ENCODE results near the gene B3GALT5. TPM values are rescaled to one million over a fixed set of nuclear protein-coding genes. Genes with fewer than 3 reads are reported as not detected.

B3GALT5 gene
- total RNA-seq, 3 donors from 2014 or later: 2.3 to 2.9 TPM; not detected in 1

DNA sequence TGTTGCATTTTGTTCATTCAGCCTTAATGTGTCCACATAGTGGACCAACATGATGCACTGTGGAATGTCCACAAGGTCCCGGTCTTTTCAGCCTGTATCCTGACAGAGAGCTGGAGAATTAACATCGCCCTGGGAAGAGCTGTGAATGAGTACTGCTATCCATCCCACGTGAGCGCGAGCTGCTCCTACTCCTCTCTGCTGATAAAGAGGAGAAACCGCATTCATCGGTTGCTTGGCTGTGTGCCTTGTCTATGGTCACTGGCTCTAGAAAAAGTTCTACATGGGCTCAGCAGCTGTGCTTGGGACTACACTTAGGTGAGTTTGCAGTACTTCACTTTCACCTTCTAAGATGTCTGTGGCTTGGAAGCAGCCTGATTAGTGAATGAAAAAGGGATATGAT lies 101.2 kb downstream of the B3GALT5 start:
- no peaks in the 10 kb centered on the region for H3K36me3 ChIP-seq
- no peak overlapping the region for H3K4me3 ChIP-seq
- DNase-seq (ENCODE audit: low spot score in 2 of 2): no peak
- no peaks in the 10 kb centered on the region for H3K4me1 ChIP-seq
- no peaks in the 10 kb centered on the region for H3K9me3 ChIP-seq
- no peak overlapping the region for H3K27ac ChIP-seq
- H3K27me3 ChIP-seq: peaks cover 0 to 7% of the 10 kb centered on the region in 2 donors
- intact Hi-C loops (cut with DNase I; ENCODE audit: low total_unique reads): loop anchor here (10.0 kb wide), 1 partner anchor 189 kb away; no protein-coding TSS in a partner anchor
- TF ChIP-seq, protein P1, sequence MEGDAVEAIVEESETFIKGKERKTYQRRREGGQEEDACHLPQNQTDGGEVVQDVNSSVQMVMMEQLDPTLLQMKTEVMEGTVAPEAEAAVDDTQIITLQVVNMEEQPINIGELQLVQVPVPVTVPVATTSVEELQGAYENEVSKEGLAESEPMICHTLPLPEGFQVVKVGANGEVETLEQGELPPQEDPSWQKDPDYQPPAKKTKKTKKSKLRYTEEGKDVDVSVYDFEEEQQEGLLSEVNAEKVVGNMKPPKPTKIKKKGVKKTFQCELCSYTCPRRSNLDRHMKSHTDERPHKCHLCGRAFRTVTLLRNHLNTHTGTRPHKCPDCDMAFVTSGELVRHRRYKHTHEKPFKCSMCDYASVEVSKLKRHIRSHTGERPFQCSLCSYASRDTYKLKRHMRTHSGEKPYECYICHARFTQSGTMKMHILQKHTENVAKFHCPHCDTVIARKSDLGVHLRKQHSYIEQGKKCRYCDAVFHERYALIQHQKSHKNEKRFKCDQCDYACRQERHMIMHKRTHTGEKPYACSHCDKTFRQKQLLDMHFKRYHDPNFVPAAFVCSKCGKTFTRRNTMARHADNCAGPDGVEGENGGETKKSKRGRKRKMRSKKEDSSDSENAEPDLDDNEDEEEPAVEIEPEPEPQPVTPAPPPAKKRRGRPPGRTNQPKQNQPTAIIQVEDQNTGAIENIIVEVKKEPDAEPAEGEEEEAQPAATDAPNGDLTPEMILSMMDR (IDR thresholded peaks at IDR 0.05): no peak
- TF ChIP-seq POLR2A (IDR thresholded peaks at IDR 0.05): no peak
- TF ChIP-seq POLR2AphosphoS5 (IDR thresholded peaks at IDR 0.05): no peak

- H3K27ac ChIP-seq: no peak overlapping the region
- H3K36me3 ChIP-seq: no peaks in the 10 kb centered on the region
- H3K27me3 ChIP-seq: peaks cover 0 to 7% of the 10 kb centered on the region in 2 donors
- intact Hi-C loops (cut with DNase I; ENCODE audit: low total_unique reads): loop anchor here (10.0 kb wide), 1 partner anchor 190 kb away; no protein-coding TSS in a partner anchor
- TF ChIP-seq POLR2A (IDR thresholded peaks at IDR 0.05) (no peak), POLR2AphosphoS5 (IDR thresholded peaks at IDR 0.05) (no peak)
- no peaks in the 10 kb centered on the region for H3K9me3 ChIP-seq
- no peaks in the 10 kb centered on the region for H3K4me1 ChIP-seq
- H3K4me3 ChIP-seq: no peak overlapping the region
- no peak for DNase-seq (ENCODE audit: low spot score in 2 of 2)
These were observed 101.6 kb downstream of the B3GALT5 start for GRCh38 chr21:39714331-39714730.

- intact Hi-C loops (cut with DNase I; ENCODE audit: low total_unique reads): loop anchor here (10.0 kb wide), 1 partner anchor 191 kb away; no protein-coding TSS in a partner anchor
- Histone ChIP-seq H3K4me1 (no peaks in the 10 kb centered on the region), H3K9me3 (no peaks in the 10 kb centered on the region), H3K36me3 (no peaks in the 10 kb centered on the region), H3K4me3 (no peak overlapping the region), H3K27me3 (no peaks in the 10 kb centered on the region), H3K27ac (no peak overlapping the region)
- TF ChIP-seq POLR2AphosphoS5 (IDR thresholded peaks at IDR 0.05): no peak
- TF ChIP-seq POLR2A (IDR thresholded peaks at IDR 0.05): no peak
- TF ChIP-seq, protein P1 (IDR thresholded peaks at IDR 0.05): peak; percentile 33 to 72 (median 52)
- peak in 1 of 2 donors; percentile 30 for DNase-seq (ENCODE audit: low spot score in 2 of 2)
These were observed 103.2 kb downstream of the B3GALT5 start for GRCh38 chr21:39715804-39716397.

GRCh38 chr21:39720126-39720778 lies 107.5 kb downstream of the B3GALT5 start:
- H3K9me3 ChIP-seq: no peaks in the 10 kb centered on the region
- no peaks in the 10 kb centered on the region for H3K27me3 ChIP-seq
- no peaks in the 10 kb centered on the region for H3K36me3 ChIP-seq
- no peak overlapping the region for H3K27ac ChIP-seq
- no peak for DNase-seq (ENCODE audit: low spot score in 2 of 2)
- no peaks in the 10 kb centered on the region for H3K4me1 ChIP-seq
- H3K4me3 ChIP-seq: no peak overlapping the region
- TF ChIP-seq, protein P1 (IDR thresholded peaks at IDR 0.05): no peak
- TF ChIP-seq POLR2AphosphoS5 (IDR thresholded peaks at IDR 0.05) (no peak), POLR2A (IDR thresholded peaks at IDR 0.05) (no peak)
- intact Hi-C loops (cut with DNase I; ENCODE audit: low total_unique reads): no loop called here

DNA sequence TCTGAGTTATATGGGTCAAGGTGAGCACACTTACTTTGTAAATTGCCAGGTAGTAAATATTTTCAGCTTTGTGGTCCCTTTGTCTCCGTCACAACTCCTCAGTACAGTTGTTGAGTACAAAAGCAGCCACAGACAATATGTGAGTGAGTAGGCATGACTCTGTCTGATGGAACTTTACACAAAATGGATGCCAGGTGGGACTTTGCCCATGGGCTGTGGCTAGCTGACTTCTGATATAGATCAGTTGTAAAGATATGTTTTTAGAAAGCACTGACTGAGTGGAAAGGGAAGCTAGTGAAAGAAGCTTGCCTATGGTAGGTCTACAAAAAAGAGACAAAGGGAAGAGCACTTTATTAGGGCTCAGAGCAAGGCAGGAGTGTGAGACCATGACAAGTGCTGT lies 109.1 kb downstream of the B3GALT5 start:
- Histone ChIP-seq H3K4me1 (no peaks in the 10 kb centered on the region), H3K27me3 (no peaks in the 10 kb centered on the region), H3K27ac (no peak overlapping the region), H3K4me3 (no peak overlapping the region), H3K9me3 (no peaks in the 10 kb centered on the region), H3K36me3 (no peaks in the 10 kb centered on the region)
- intact Hi-C loops (cut with DNase I; ENCODE audit: low total_unique reads): no loop called here
- DNase-seq (ENCODE audit: low spot score in 2 of 2): no peak
- TF ChIP-seq, protein P1 (IDR thresholded peaks at IDR 0.05): no peak
- TF ChIP-seq POLR2AphosphoS5 (IDR thresholded peaks at IDR 0.05) (no peak), POLR2A (IDR thresholded peaks at IDR 0.05) (no peak)

Other genes with a start within 250 kb of the B3GALT5 start
- 1 to 10 TPM; 1.6 to 6.0 (median 4.2) TPM for gene LCA5L, start 167.2 kb upstream of the B3GALT5 start, total RNA-seq
- 1 to 10 TPM; 3.3 to 6.3 (median 5.0) TPM for gene SH3BGR, start 161.0 kb upstream of the B3GALT5 start, total RNA-seq
- under 1 TPM; 0.32 to 0.98 (median 0.73) TPM for gene IGSF5, start 132.2 kb downstream of the B3GALT5 start, total RNA-seq

Measured in breast epithelium (tissue), 4 donors.